Kidney (tissue), 14 donors: ENCODE data around the gene ARID1B. TPM values are rescaled to one million over a fixed set of nuclear protein-coding genes. Genes with fewer than 3 reads are reported as not detected.

Experiments
- DNase-seq, 5 donors: peaks; one replicate each; pipeline ENCODE4 v3.0.0-alpha.2; 2013 to 2020
- FAIRE-seq: peaks from 2 replicates; lab custom pipeline; 2012; peaks lifted over from hg19 to GRCh38; lab: Jason Lieb, UNC
- H3K27ac ChIP-seq, 2 donors: one replicate each; pipeline ENCODE4 v1.7.0; 2013; ENCODE audit warnings: low read depth in 2 of 2, low read length in 2 of 2, inconsistent platforms in 1 of 2
- H3K27me3 ChIP-seq: one replicate; pipeline ENCODE4 v1.7.1; 2013; ENCODE audit warnings: low read length, inconsistent platforms; ENCODE audit not compliant: control insufficient read depth, insufficient read depth
- H3K36me3 ChIP-seq, 3 donors: one replicate each; pipeline versions ENCODE4 v1.7.0 to v1.7.1; 2013; ENCODE audit warnings: low read length in 3 of 3, control low read depth in 1 of 3, inconsistent platforms in 1 of 3; ENCODE audit not compliant: insufficient read depth in 3 of 3, control insufficient read depth in 2 of 3
- H3K4me1 ChIP-seq, 3 donors: one replicate each; pipeline versions ENCODE4 v1.7.0 to v1.7.1; 2013; ENCODE audit warnings: low read length in 3 of 3, inconsistent platforms in 1 of 3, low read depth in 1 of 3; ENCODE audit not compliant: control insufficient read depth in 2 of 3, insufficient read depth in 2 of 3
- H3K4me3 ChIP-seq, 3 donors: one replicate each; pipeline versions ENCODE4 v1.7.0 to v1.8.1; 2013; ENCODE audit warnings: low read length in 3 of 3, control low read depth in 1 of 3, inconsistent platforms in 1 of 3
- H3K9ac ChIP-seq, 3 donors: one replicate each; pipeline versions ENCODE4 v1.7.0 to v1.7.1; 2013; ENCODE audit warnings: low read length in 3 of 3, control low read depth in 1 of 3, inconsistent platforms in 1 of 3
- H3K9me3 ChIP-seq, 3 donors: one replicate each; pipeline versions ENCODE4 v1.7.0 to v1.7.1; 2013; ENCODE audit warnings: low read length in 3 of 3, control low read depth in 1 of 3, inconsistent platforms in 1 of 3; ENCODE audit not compliant: control insufficient read depth in 2 of 3, insufficient read depth in 1 of 3
- CTCF ChIP-seq: IDR thresholded peaks from 3 replicates; pipeline ENCODE4 v1.5.1; 2012; ENCODE audit warnings: mild to moderate bottlenecking, moderate library complexity, borderline replicate concordance; ENCODE audit not compliant: insufficient read depth; ENCODE audit errors: extremely low read depth
- intact Hi-C: fragments of 100-400 bp; cut with DNase I; formaldehyde crosslinking; loops from one replicate; pipeline ENCODE4 v1.11.1; 2022
- polyA plus RNA-seq: library from polyadenylated mRNA; stranded (reverse); fragments of 350-450 nt; fragmentation: Illumina TruSeq; extraction: RNeasy Lipid Tissue Mini Kit (QIAGEN cat#74804); gene quantifications from one replicate; pipeline ENCODE4 v1.2.3, GENCODE V29; 2014; ENCODE audit warnings: low read depth, low replicate concordance; ENCODE audit not compliant: insufficient read depth
- total RNA-seq: library from RNA; stranded (reverse); fragmentation: NEBNext Ultra II Directional; extraction: Animal tissue kit (Norgen Biotek cat#: 25700); gene quantifications from one replicate; pipeline ENCODE4 v1.2.1, GENCODE V29; 2021
- donor health status: control.
- donor health status: control.
- donor health status: control.
- donor health status: control.
- donor health status: control.
- donor health status: DM: yes; HTN: yes; CAD: no.
- donor health status: Normal renal cell carcinoma (clear cell type).

Gene ARID1B
- total and polyA plus RNA-seq, 2 donors from 2014 or later: 16.4 to 110 TPM

- no peak overlapping the region for H3K27ac ChIP-seq
- FAIRE-seq: no peak
- H3K9ac ChIP-seq: no peak overlapping the region
- no peak for DNase-seq
- H3K4me3 ChIP-seq: no peak overlapping the region
- no peak for TF ChIP-seq CTCF
- no peaks in the 10 kb centered on the region for H3K9me3 ChIP-seq
- H3K36me3 ChIP-seq: peaks cover 0 to 3% (median 0%) of the 10 kb centered on the region in 3 donors
- H3K4me1 ChIP-seq: peaks cover 0 to 3% (median 0%) of the 10 kb centered on the region in 3 donors
- no peaks in the 10 kb centered on the region for H3K27me3 ChIP-seq
- intact Hi-C loops: no loop called here
Observed at GRCh38 chr6:157177731-157178336, 400.7 kb downstream of the ARID1B start.

- no peak for FAIRE-seq
- peaks cover 2 to 16% (median 8%) of the 10 kb centered on the region in 3 donors for H3K36me3 ChIP-seq
- intact Hi-C loops: no loop called here
Observed at GRCh38 chr6:157181649-157182048, 404.5 kb downstream of the ARID1B start.

GRCh38 chr6:157182503-157183264 lies 405.5 kb downstream of the ARID1B start:
- TF ChIP-seq CTCF: no peak
- Histone ChIP-seq H3K27me3 (no peaks in the 10 kb centered on the region), H3K4me3 (no peak overlapping the region), H3K9me3 (no peaks in the 10 kb centered on the region), H3K36me3 (peaks cover 2 to 16% (median 8%) of the 10 kb centered on the region in 3 donors), H3K9ac (no peak overlapping the region), H3K27ac (no peak overlapping the region), H3K4me1 (peaks cover 0 to 9% (median 8%) of the 10 kb centered on the region in 3 donors)
- intact Hi-C loops: no loop called here
- FAIRE-seq (no peak), DNase-seq (no peak)

More at GRCh38 chr6:157181649-157182048, 404.5 kb downstream of the ARID1B start:
- Histone ChIP-seq H3K4me3 (no peak overlapping the region), H3K27me3 (no peaks in the 10 kb centered on the region), H3K9me3 (no peaks in the 10 kb centered on the region), H3K27ac (no peak overlapping the region), H3K9ac (no peak overlapping the region), H3K4me1 (peaks cover 0 to 9% (median 8%) of the 10 kb centered on the region in 3 donors)
- TF ChIP-seq CTCF: no peak
- DNase-seq: no peak
